GM18526 (cell line): ENCODE measurements around the gene NDUFS6.

ENCODE experiments used
- POLR2A ChIP-seq: IDR thresholded peaks from 3 replicates; pipeline ENCODE4 v1.6.1; 2011; ENCODE audit not compliant: insufficient read length; ENCODE audit errors: extremely low read depth

Gene NDUFS6

DNA sequence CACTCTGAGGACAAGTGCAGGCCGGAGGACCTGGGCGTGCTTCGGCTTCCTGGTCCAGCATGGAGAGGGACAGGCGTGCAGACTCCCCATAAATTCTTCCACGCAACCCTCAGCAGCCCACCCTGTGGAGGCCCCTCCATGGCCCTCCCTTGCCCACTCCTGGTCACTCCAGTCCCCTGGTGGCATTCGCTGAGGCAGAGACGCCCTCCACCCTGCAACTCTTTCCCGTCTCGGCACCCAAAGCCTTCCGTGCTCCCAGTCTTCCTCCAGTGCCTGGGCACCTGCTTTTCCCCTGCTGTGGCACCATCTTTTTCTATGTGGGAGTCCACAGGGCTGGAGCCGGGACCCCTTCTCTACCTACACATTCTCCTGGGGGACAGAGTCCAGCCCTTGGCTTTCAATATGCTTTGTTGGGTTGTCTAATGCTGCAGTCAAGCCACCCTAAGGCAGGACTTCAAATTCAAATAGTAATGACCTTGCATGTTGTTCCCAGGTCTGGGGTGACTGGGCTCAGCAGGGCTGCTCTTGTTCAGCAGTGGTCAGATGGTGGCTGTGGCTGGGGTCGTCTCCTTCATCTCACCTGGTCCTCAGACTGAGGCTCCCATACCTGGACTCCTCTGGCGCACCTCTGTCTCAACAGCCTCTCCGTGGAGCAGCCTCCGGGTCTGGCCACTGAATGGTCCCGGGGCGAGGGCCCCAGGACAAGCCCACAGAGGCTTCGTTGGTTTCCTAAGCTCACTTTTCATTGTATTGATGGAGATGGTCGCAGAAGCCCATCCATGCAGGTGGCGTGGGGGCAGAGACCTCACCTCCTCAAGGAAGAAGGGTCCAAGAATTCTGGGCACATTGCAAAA lies 16.8 kb upstream of the NDUFS6 start:
- no peak for TF ChIP-seq POLR2A

DNA sequence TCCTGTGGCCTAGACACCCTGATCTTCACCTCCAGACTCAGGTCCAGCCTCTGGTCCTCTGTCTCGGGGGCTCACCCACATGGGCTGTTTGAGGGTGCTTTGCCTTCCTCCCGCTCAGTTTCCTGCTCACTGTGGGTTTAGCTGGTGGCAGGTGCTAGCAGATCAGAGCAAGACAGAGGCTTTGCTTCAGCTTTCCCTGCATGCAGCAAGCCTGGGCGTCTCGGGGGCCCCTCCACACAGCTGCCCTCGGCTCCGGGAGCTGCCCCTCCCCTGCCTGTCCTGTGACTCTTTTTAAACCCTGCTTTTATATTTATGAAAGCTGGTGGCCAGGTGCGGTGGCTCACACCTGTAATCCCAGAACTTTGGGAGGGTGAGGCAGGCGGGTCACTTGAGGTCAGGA lies 16.1 kb upstream of the NDUFS6 start:
- no peak for TF ChIP-seq POLR2A

DNA sequence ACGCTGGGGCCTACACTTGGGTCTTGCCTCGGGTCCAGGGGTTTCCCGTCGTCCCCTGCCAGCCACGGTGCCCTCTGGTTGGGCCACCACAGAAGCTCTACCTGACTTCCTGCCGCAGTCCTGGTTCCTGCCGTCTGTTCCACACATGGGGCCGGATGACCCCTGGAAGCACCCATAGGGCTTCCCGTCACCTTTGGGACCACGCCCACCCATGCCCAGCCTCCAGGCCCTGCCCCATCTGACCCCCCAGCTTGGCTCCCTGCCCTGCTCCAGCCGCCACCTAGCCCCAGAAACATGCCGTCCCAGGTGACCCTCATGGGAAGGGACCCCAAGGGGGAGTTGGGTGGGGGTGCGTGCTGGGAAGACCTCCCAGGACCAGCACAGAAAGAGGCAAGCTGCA lies 15.2 kb upstream of the NDUFS6 start:
- no peak for TF ChIP-seq POLR2A

DNA sequence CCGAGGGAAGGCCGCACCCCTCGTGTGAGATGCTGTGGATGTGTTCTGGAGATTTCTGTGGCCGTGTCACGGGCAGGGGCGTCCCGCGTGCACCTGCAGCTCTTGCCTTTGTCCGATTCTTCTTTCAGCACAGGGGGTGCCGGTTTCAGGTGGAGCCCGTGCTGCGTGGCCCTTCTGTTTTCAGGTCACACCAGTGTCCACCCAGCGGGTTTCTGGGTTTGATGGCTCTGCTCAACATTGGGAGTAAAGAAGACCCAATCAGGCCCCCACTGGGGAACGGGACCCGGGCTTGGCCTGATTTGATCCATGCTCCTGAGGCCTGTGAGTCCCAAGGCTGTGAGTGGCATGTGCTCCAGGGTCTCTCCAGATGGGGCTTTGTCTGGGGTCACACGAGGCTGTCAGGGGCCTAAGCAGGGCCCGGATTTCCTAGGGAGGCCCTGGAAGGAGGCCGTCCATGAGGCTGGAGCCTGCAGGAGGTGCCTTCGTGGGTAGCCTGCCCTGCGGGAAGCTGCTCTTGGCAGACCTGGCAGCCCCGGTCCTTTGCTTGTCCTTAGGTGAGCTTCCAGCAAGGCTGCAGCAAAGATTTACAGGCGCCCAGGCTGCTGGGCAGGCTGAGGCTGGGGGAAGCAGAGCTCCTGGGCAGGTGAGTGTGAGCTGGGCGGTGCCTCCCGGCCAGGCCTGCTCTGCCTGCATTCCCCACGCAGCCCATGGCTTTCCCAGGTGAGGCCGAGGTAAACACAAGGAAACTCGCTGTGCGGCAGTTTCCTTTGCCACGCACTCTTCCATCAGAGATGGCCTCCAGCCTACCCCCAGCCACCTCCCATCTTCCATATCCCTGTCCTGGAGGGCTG lies 14.4 kb upstream of the NDUFS6 start:
- TF ChIP-seq POLR2A: no peak

DNA sequence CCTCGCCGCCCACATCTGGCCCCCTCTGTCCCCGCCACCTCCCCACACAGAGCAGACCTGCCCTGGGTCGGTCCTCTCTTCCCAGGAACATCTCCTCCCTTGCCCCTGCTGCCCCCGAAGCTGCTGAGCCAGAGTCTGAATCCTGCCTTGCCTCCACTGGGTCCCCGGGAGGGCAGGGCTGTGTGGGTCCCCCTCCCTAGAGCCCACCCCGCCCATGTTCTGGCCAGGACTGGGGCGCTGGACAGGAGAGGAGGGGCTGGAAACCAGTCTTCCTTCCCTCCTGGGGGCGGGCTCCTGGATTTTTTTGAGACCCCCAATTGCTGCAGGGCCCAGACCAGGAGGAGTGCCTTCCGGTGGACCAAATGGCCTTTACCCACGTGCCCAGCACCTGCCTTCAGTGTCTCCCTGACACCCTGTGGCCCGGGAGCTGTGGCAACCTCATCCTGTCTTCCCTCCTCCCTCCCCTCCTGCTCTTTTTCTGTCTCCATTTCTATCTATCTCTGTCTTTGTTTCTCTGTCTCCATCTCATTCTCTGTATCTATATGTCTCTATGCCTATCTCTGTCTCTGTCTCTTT lies 13.6 kb upstream of the NDUFS6 start:
- TF ChIP-seq POLR2A: no peak

DNA sequence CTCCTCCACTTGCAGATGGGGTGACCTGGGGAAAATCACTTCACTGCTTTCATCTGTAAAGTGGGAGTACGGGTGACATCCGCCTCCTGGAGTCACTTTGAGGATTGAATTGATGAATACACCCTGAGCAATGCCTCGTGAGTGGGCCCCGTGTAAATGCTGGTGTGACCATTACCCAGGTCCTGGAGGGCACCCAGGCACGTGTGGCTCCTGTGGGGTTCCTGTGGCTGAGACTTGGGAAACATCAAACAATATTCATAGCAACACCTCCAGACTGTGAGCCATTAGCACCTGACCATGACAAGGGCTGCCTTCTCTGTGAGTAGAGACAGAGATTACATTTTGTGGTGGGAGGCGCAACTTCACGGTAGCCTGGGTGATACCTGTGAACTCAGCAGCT lies 13.0 kb upstream of the NDUFS6 start:
- TF ChIP-seq POLR2A: no peak

DNA sequence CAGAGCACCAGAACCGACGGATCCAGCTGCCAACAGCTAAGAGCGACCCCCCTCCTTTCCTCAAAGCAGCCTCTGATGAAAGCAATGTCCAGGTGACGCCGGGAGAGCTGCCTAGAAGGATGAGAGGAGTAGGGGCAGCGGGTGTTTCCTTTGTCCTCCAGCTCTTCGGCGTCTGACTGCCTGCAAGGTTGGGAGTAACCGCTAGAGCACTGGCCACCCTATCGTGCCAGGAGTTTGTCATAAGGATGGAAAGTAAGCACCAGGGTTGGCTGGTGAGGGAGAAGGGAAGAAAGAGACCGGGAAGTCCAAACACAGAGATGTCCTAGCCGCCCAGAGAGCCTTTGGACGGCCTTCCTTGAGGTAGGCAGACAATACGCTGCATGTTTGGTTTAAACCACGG lies 12.4 kb upstream of the NDUFS6 start:
- TF ChIP-seq POLR2A: no peak

DNA sequence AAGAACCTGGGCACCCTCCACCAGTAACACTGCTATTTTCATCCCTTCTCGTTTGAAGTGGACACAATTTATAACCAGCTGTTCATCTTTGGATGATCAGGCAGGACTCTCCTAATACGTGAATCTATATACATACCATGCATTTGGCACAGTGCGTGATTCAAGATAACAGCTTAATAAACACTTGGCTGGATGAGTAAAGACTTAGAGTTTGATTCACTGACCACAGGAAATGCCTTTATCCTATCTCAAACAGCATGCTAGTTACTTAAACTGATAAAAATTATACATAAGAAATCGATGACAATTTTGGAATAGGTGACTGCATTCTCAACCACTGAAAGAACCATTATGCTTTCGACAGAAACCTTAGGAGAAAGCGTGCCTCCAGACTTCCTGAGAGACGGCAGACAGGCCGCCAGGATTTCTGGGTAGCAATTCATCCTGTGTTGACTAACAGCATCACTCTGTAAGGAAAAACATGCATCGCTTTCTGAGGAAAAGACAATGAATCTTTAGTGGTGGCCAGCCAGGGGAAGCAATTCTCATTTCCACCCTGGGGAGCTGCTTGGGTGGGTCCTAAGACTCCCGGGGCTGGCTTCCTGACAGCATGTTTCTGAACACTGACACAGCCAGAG lies 11.3 kb upstream of the NDUFS6 start:
- TF ChIP-seq POLR2A: no peak

DNA sequence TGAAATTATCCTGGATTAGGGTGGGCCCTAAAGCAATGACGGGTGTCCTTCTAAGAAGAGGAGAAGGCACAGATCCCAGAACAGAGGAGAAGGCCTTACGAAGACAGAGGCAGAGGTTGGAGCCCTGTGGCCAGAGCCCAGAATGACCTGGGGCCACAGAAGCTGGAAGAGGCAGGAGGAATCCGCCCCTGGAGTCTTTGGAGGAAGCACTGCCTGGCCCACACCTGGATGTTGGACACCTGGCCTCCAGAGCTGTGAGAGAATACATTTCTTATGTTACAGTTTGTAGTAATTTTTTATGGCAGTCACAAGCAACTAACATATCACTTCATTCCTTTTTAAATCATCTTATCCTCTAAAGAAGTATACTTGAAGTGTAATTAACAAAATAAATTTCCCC lies 10.0 kb upstream of the NDUFS6 start:
- no peak for TF ChIP-seq POLR2A

DNA sequence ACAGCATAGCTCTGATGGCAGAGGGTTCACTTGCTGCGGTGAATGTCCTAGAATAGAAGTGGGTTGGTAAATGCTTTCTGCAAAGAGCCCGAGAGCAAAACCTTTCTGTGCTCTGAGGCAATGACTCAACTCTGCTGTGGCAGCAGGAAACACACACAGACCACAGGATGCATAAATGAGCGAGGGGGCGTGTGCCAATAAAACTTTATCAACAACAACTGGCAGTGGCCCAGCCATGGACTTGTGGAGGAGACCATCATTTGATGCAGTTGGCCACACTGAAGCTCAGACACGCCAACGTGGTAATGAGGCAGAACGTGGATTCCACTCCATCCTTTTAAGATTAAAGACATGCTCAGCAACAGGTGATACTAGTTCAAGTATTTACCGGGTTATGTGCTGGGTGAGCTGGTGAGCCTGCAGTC lies 8.4 kb upstream of the NDUFS6 start:
- peak; percentile 22 for TF ChIP-seq POLR2A

DNA sequence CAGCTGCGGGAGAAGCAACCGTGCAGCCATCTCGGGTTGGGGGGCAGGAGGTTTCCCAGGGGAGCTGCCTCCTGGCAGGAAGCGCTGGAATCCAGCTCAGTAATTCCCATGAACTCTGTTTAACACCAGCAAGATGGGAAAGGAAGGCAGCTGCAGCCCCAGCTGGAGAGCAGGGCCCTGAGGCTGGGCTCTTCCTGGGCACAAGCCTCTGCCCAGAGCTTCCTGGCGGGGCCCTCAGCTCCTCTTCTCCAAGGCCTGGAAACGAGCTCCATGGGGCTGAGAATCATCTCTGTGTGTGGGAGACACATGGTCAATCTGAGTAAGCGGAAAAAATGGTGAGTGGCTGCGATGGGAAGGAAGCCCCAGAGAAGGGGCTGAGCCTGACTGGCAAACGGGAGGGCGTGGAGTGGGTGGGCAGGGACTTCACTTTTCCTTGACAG lies 7.9 kb upstream of the NDUFS6 start:
- no peak for TF ChIP-seq POLR2A

DNA sequence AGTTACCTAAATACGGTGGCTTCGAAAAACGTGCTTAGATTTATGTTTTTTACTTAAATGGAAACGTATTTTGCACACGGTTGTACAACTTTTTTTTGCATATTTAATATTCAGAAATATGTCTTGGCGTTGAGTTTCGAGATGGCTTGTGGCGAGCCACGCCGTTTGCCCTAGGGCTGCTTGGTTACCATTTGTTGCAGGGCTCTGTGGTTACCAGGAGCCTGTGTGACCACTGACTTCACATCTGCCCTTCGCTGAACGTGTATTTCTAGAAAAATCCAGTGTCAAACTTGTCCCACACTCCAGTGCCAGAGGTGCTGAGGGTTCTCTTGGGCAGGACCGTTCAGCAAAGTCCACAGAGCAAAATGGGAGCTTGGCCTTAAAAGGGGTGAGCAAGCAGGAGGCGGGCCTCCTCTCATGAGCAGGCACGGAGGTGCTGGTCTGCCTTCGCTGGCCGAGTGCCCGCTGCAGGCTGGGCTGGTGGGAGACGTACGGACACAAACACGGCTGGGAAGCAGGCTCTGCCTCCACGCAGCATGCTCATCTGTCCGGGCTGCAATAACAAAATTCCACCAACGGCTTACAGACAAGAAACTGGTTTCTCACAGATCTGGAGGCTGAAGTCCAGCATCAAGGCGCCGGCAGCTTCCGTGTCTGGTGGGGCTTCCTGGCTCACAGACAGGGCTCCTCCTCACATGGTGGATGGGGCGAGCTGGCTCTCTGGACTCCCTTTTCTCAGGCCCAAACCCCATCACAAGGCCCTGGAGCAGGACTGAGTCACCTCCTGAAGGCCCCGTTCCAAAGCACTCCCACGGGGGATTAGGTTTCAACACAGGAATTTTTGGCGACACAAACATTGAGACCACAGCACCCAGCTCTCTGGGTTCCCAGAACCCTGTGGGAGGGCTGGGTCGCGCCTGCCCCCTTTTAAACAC lies 7.0 kb upstream of the NDUFS6 start:
- no peak for TF ChIP-seq POLR2A

DNA sequence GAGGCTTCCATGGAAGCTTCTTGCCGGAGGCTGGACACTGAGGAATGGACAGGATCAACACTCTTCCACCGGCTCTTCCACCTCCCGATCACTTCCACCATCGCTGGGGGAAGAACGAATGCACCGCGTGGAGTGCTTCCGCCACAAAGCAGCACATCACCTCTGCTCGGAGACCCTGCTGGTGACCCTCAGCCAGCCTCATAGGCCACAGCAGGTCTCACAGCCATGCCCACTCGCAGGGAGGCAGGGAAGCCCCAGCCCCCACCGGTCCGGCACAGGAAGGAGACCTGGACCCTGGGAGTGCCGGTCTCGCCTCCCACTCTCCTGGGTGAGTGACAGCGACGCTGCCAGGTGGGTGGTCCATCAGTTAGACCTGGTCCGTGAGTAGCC lies 6.3 kb upstream of the NDUFS6 start:
- no peak for TF ChIP-seq POLR2A

DNA sequence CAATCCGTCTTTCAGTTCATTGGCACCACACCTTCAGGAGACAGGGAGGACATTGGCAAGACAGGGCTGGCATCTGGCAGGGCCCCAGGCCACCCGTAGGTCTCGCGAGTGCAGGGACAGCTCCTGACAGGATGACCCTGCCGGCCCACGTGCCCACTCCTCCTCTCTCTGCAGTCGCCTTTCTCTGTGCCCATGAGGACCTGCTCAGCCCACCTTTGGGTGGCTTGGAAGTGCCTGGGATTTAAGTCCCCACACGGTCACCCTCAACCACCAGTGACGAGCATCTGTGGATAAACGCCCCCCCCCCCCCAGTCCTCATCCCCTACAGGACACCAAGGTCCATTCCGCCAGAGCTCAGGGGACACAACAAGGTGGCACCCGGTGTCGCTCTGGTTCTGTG lies 5.7 kb upstream of the NDUFS6 start:
- TF ChIP-seq POLR2A: no peak
